ENCODE data around the gene SURF6. TPM values are rescaled to one million over a fixed set of nuclear protein-coding genes. Genes with fewer than 3 reads are reported as not detected.
A peak's percentile ranks its signal among the peaks of the same experiment; 100 is the strongest.

The SURF6 gene
- polyA plus RNA-seq, 4 donors, result 25.0 to 32.0 (median 28.4) TPM

DNA sequence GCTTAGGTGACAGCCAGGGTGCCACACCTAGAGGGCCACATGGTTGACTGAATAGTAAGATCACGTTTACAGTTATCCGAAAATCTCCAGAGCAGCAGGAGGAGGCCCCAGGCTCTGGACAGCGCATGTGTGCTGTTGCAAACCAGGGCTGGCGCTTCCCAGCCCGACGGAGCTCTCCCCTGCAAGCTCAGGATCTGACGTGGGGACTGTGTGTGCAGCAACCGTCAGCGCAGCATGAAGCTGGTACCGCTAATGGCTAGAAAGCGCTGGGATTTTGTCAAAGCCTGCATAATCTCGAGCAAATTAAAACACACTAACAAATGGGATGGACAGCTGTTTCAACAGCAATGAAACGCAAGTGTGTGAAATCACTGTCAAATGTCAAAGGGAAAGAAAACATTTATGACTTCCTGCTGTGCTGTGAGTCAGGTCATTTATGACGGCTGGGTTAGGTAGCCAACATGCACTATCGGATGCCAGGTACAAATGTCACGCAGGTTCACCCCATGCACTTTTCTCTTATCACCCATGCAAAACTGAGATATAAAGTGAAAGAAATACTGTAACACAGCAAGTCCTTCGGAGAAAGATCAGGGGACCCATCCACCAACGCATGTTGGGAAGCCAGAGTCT, 32.4 kb upstream of the SURF6 start:
- no peak for DNase-seq (ENCODE audit: low read depth in 4 of 4, low spot score in 3 of 4)

- DNase-seq (ENCODE audit: low read depth in 4 of 4, low spot score in 3 of 4), result no peak
Observed at GRCh38 chr9:133367778-133368177, 31.8 kb upstream of the SURF6 start.

- no peak for DNase-seq (ENCODE audit: low read depth in 4 of 4, low spot score in 3 of 4)
Observed at GRCh38 chr9:133367221-133367620, 31.2 kb upstream of the SURF6 start.

DNA sequence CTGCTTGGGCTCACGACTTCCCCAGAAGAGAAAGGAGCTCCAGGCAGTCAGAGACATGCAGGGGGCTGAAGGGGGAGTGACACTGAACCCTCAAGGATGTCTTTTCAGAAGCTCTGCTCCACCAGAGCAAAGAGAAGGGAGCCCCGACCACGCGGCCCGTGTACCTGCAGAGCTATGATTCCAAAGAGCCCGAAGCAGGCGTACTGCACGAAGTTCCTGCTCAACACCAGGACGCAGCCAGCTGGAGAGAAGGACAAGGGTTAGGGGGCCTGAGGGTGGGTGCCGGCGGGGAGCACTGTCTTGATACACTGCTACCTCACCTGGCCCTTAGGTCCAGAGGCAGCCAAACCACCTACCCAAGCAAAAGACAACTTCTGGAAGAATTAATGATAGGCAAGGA, 30.4 kb upstream of the SURF6 start:
- DNase-seq (ENCODE audit: low read depth in 4 of 4, low spot score in 3 of 4), result no peak

DNA sequence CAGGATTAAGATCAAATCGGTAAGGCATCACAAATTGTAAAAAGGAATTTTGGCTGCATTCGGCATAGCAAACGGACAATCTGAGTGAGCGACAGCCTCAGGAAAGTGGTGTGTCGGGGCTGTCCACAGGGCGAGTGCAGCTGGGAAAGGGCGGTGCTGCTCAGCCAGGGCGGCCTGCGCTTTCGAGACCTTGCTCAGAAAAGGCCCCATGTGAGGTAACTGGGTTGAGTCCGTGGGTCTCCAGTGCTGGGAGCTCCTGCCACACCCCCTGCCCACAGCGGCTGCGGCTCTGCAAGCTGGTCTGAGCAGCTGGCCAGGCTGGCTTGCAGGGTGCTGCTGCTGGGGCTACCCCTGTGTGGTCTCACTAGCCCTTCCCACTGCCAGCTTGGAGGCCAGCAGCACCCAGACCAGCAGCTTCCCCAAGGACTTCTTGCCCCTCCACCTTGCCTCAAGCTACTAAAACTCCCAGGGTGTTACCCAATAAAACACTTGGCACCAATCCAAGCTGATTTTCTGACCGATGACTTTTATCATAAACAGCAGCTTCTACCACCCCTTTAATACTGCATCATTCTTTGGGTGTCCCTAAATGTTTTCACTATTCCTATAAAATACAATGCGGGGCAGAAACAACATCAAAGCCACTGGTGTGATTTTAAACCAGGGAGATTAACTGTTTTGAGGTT, 26.5 kb upstream of the SURF6 start:
- no peak for DNase-seq (ENCODE audit: low read depth in 4 of 4, low spot score in 3 of 4)

DNA sequence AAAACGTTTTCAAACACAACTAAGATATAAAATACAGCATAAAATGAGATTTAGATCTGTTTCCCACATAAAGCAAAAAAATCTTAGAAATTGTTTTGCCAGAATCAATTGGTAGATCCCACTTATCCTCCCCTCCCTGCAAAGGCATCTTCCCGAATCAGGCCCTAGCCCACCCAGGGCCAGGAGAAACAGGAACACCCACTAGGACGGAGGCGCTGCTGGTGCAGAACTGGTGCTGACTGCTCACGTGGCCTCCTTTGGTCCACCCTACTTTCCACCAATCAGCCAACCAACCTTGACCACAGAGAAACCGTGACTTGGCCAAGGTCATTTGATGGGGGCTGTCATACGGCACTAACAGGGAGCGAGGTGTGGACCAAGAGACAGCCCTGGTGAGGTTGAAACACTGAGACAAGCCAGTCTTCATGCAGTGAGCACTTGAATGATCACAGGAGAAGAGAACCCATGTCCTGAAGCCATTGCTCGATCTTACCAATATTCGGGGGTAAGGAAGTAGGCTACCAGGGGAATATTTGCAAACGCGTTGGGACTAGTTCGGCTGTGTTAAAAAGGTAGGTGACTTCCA, 25.6 kb upstream of the SURF6 start:
- no peak for DNase-seq (ENCODE audit: low read depth in 4 of 4, low spot score in 3 of 4)

DNA sequence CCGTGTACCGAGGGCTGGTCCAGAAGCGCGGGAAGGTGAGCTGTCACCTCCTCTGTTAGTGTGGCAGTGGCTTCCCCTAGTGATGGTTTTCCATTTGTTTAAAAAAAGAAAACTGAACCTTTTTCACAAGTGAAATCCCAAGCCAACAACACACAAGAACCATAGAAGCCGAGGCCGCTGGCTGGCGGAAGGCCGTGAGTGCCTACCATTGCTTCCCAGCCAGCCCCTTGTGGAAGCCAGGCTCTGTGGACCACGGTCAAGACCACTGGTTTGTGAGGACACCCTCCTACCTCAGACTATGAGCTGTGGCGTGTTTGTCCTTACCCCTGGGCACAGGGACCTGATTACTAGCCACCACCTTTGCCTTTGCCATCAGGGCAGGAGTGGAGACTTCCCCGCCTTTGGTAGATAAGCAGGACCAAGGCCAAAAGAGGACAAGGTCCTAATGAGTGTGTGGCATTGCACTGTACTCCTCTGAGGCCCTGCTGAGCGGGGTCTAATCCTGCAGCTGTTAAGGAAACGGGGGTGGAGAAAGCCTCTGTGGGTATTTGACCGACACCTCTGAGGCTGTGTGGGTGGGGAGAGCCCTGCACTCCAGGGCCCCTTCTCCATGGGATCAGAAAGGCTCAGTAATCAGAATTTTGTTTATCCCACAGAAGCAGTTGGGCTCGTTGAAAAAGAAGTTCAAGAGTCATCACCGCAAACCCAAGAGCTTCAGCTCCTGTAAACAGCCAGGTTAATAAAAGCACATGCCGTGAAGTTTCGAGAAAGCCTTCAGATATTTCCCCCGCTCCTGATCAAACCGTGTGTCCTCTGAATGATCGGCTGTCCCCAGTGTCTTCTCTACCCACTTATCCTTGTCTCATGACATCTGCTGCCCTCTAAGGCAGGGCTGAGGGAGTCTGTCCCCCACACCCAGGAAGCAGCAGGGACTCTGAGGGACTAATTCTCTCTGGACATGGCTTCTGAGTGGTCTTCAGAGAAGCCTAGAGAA, 24.7 kb upstream of the SURF6 start:
- no peak for DNase-seq (ENCODE audit: low read depth in 4 of 4, low spot score in 3 of 4)

DNA sequence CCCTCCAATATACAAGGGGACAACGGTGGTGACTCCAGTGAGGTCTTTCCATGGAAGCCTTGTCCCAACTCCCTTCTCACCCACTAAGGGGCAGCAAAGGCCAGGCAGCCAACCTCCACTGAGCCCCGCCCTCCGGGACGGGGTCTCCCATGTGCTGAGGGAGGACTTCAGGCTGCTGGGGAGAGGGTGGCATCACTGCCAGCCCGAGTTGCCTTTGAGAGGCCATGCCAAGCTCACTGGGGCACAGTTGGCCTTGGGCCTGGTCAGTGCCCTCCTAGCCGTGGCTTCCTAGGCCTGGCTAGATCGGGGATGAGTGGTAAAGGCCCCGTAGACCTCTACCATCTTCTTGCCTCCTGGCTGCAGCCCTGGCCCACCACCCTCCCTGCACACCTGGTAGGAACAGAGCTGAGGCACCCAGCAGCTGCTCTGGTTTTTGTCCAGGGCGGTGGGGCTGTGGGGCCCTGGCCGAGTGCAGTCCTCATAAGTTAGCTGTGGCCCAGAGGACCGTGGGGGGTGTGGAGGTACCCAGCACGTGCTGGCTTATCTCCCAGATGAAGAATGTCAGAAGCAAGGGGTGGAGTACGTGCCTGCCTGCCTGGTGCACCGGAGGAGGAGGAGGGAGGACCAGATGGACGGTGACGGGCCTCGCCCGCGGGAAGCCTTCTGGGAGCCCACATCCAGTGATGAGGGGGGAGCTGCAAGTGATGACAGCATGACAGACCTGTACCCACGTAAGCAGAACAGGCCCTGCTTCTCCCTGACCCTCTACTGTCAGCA, 23.6 kb upstream of the SURF6 start:
- DNase-seq (ENCODE audit: low read depth in 4 of 4, low spot score in 3 of 4), result no peak

- no peak for DNase-seq (ENCODE audit: low read depth in 4 of 4, low spot score in 3 of 4)
Observed at GRCh38 chr9:133357656-133358055, 21.7 kb upstream of the SURF6 start.

GRCh38 chr9:133356391-133357091, 20.6 kb upstream of the SURF6 start, which contains the start of the genes SURF1 and SURF2:
Gene SURF1 (minus strand): TSS chr9:133356487. CDS start chr9:133356453, 34 bp downstream.
Gene SURF2 (plus strand): TSS chr9:133356550. CDS start chr9:133356593, 43 bp downstream.
- peak in 3 of 4 donors; percentile 64 to 77 (median 76) for DNase-seq (ENCODE audit: low read depth in 4 of 4, low spot score in 3 of 4)

- no peak for DNase-seq (ENCODE audit: low read depth in 4 of 4, low spot score in 3 of 4)
Observed at GRCh38 chr9:133355881-133356357, 19.9 kb upstream of the SURF6 start.

DNA sequence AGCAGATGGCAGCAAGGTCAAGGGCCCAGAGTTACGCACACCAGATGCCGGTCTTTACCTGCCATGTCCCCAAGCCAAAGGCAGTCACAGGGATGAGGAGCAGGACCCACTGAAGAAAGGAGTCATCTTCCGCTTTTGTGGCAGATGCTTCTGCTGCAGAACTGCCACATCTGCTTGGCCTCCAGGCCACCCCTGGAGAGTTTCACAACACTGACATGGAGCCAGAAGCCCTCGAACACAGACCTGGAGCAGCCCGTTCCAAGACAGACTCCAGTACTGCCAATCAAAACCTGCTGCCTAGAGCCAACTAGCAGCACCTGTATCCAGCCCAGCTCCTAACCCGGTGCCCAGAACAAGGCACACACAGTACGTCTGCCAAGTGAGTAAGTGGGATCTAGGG, 18.8 kb upstream of the SURF6 start:
- DNase-seq (ENCODE audit: low read depth in 4 of 4, low spot score in 3 of 4), result no peak

GRCh38 chr9:133353548-133353947, 17.6 kb upstream of the SURF6 start:
- DNase-seq (ENCODE audit: low read depth in 4 of 4, low spot score in 3 of 4), result no peak

- no peak for DNase-seq (ENCODE audit: low read depth in 4 of 4, low spot score in 3 of 4)
Observed at GRCh38 chr9:133352635-133353340, 16.8 kb upstream of the SURF6 start.

- no peak for DNase-seq (ENCODE audit: low read depth in 4 of 4, low spot score in 3 of 4)
Observed at GRCh38 chr9:133351908-133352634, 16.1 kb upstream of the SURF6 start.

DNA sequence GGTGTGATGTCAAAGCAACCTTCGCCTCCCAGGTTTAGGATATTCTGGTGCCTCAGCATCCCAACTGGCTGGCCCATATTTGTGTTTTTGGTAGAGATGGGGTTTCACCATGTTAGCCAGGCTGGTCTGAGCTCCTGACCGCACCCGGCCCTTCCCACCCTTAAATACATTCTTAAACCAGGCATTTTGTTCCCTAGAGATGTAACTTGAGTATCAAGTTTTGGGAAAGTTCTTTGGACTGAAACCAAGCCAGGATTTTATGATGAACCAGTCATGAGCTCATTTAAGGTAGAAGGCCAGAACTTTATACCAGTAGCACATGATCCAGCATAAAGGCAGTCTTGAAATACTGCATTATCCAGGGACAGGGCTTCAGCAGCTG, 15.5 kb upstream of the SURF6 start:
- no peak for DNase-seq (ENCODE audit: low read depth in 4 of 4, low spot score in 3 of 4)

DNA sequence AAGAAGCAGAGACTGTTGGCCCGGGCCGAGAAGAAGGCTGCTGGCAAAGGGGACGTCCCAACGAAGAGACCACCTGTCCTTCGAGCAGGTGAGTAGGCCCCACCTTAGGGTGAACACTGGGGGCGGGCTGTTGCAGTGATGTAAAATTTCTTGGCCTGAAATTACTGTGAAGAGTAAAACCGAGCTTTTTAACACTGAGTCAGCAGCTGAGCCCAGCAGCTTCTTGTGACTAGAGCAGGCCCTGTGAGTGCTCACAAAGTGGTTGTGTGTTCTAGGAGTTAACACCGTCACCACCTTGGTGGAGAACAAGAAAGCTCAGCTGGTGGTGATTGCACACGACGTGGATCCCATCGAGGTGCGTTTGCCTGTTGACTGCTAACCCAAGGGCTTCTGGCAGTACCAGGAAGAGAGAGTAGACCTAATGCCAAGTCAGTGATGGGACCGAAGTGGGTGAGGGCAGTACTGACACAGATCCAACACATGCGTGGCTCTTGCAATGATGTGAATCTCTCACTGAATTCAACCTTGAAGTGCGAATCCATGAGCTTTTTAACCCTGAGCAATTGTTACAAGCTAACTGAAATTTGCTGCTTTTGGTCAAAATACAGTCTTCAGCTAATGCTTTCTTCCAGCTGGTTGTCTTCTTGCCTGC, 14.1 kb upstream of the SURF6 start:
- DNase-seq (ENCODE audit: low read depth in 4 of 4, low spot score in 3 of 4), result no peak
